GM21390 (cell line): Measurements from ENCODE around the gene MOK.
A peak's percentile ranks its signal among the peaks of the same experiment; 100 is the strongest.
"Not testable (repeated sequence)": the region's sequence is repeated elsewhere in the genome, so short reads cannot be mapped to it uniquely, and the experiment has no call there.

Source experiments
- ATAC-seq: cut with Tn5 transposase; IDR thresholded peaks from one replicate; pipeline ENCODE4 v1.9.1; 2021; ENCODE audit not compliant: unreplicated experiment

MOK gene, protein sequence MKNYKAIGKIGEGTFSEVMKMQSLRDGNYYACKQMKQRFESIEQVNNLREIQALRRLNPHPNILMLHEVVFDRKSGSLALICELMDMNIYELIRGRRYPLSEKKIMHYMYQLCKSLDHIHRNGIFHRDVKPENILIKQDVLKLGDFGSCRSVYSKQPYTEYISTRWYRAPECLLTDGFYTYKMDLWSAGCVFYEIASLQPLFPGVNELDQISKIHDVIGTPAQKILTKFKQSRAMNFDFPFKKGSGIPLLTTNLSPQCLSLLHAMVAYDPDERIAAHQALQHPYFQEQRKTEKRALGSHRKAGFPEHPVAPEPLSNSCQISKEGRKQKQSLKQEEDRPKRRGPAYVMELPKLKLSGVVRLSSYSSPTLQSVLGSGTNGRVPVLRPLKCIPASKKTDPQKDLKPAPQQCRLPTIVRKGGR

GRCh38 chr14:102304611-102305506, at the start of gene MOK:
Gene MOK, minus strand, starts transcription at chr14:102305164. Its CDS starts 196 bp downstream, at chr14:102304968.
- ATAC-seq: peak; percentile 93

- no peak for ATAC-seq
These were observed 48.2 kb upstream of the MOK start for GRCh38 chr14:102353126-102353619.

DNA sequence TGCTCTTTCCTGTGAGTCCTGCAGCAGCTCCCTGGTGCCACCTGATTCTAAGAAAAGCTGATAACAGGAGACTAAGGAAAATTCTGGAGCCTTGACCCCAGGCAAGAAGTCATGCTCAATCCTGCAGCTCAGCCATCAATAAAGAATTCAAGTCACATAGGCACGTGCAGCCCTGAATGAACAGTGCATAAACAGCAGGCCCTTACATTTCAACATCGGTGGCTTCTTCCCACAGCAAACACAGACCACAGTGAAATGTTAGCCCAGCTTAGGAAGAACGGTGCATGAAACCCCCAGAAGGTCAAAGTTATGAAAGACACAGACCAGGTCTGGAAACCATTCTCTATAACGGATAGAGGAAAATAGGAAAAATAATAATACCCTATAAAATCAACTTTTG, 47.2 kb upstream of the MOK start:
- ATAC-seq: no peak

- not testable (repeated sequence) for ATAC-seq
These were observed 46.6 kb upstream of the MOK start for GRCh38 chr14:102351593-102351992.

DNA sequence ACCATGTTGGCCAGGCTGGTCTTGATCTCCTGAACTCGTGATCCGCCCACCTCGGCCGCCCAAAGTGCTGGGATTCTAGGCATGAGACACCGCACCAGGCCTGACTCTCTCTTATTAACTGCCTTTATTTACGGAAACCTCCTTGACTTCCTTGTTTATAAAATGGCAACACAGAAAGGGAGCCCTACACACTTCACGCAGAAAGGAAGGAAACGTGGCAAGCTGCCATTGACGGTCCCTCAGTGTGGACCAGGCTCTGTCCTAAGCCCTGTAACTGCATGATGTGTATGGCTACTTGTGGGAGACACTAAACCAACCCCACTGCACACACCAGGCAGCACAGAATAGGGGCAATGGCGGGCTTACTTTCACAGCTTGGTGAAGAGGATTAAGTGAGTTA, 46.1 kb upstream of the MOK start:
- no peak for ATAC-seq

DNA sequence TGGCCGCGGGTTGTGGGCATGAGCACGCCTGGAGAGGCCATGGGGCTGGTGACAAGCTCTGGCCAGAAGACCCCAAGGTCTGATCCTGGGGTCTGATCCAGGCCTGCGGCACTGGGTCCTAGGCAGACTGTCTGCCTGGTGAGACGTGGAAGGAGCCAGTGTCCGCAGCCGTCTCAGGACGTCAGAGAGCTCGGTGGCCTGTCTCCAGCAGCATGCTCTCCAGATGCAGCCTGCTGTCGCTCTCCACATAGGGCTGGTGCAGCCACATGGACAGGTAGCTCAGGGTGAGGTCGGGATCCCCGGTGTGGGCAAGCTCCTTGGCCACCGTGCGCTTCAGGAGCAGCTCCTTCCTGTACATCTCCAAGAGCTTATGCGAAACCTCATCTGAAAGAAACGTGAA, 43.4 kb upstream of the MOK start:
- ATAC-seq: no peak

- ATAC-seq: no peak
These were observed 41.7 kb upstream of the MOK start for GRCh38 chr14:102346645-102347044.

GRCh38 chr14:102345232-102345631, 40.3 kb upstream of the MOK start:
- no peak for ATAC-seq

DNA sequence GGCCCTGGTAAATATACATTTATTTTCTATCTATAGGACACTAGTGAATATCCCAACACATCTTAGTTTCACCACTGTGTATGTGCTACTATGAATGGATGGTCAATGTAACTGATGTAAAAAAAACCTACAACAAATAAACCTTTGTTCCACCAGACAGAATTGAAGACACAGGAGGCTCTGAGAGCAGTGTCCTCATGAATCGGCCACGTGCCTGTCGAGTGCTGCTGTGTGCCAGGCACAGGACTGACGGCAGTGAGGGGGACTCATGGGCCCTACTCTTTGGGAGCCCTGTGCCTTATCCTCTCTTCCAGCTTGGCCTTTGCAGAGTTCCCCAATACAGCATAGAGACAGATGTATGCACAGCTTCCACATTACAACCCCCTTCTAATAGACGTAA, 39.5 kb upstream of the MOK start:
- no peak for ATAC-seq

DNA sequence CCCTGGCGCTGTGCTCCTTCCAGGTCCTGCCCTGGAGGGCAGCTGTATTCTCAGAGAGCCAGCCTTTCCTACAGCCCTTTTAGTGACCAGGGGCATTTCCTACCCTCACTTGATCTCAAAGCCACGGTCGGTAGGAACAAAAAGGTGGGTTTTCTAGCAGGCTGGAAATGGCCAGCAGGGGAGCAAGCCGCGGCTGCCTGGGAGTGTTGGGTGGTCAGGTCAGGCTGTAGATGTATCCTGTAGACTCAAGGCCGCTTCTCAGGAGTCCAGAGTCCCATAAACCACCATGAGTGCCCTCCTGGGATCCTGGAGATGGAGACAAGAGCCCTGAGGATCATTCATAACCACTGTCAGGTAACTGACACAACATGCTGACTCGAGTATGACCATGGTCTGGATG, 39.1 kb upstream of the MOK start:
- no peak for ATAC-seq

DNA sequence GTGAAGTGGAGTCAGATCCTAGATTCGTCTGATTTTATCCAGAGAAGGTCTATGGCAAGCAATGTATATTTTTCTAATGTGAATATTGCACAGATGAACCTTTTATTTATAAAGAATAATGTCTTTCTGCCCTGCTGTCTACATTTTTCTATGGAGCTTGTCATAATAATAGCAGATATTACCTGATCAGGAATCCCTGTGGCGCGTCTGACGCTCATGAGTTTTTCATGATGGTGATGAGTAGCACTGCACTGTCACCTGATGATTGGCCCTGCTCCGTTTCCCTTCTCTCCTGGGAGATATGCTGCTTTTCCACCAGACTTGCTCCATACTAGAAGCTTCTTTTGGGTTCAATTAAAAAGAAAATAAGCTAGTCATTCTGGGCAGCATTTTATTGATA, 37.3 kb upstream of the MOK start:
- ATAC-seq: no peak

DNA sequence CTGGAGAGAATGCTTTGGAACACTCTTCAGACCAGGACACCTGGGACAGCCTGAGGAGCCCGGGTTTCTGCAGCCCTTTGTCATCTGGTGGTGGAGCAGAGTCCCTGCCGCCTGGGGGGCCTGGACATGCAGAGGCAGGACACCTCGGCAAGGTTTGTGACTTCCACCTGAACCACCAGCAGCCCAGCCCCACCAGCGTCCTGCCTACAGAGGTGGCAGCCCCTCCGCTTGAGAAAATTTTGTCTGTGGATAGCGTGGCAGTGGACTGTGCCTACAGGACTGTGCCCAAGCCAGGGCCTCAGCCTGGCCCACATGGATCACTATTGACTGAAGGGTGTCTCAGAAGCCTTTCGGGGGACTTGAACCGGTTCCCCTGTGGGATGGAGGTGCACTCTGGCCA, 36.6 kb upstream of the MOK start:
- no peak for ATAC-seq

GRCh38 chr14:102338724-102339123, 33.8 kb upstream of the MOK start:
- ATAC-seq: no peak

- ATAC-seq: no peak
These were observed 30.2 kb upstream of the MOK start for GRCh38 chr14:102335163-102335562.

DNA sequence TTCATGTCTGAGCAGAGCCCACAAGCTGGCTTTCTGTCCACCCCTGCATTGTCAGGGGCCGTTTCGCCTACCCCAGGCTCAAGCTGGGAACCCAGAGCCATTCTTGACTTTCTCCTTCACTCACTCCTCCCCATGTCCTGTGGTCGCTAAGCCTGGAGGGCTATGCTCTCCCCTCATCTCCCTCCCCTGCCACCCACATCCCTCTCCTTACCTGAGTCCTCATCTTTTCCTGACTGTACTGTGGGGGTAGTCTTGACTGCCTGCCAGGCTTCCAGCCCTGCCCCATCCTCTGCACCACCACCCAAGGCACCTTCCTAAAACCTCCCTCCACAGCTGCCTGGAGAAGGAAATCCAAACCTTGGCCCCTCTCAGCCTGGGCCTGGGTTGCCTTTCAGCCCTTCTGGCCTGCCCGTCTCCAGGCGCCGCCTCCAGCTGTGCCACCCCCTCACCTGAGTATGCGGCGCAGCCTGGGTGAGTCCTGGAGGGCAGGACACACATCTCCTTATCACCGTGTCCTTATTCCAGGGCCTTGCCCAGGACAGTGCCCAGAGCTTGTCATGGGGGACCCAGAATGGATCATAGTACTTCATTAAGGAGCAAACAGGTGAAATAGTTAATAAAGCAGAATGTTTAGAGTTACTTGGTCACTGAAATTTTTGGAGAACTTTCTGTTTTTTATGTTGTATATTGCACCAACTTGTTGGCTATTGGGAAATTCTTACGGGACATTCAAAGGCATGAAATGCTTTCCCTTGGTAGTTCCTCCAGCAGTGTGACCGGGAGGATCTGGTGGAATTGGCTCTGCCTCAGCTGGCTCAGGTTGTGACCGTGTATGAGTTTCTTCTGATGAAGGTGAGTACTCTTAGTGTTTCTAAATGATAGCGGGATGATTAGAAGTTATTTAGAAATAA, 29.1 kb upstream of the MOK start:
- ATAC-seq: no peak

DNA sequence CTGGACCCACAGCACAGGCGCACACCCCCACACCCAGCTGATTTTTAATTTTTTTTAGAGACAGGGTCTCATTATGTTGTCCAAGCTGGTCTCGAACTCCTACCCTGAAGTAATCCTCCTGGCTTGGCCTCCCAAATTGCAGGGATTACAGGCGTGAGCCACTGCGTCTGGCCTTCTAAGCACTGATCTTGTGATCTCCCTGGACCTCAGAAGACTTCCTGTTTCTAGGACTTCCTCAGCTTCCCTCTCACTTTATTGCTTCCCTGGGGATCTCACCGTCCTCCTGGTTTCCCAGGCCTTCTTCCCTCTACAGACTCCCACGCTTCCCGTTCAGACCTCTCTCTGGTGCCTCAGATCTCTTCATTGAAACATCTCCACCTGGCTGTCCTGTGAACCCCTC, 28.4 kb upstream of the MOK start:
- ATAC-seq: no peak

- no peak for ATAC-seq
These were observed 25.8 kb upstream of the MOK start for GRCh38 chr14:102330806-102331205.

- not testable (repeated sequence) for ATAC-seq
These were observed 24.4 kb upstream of the MOK start for GRCh38 chr14:102329381-102329780.

- no peak for ATAC-seq
These were observed 21.6 kb upstream of the MOK start for GRCh38 chr14:102326583-102326982.

GRCh38 chr14:102325791-102326345, 20.9 kb upstream of the MOK start:
- ATAC-seq: no peak

DNA sequence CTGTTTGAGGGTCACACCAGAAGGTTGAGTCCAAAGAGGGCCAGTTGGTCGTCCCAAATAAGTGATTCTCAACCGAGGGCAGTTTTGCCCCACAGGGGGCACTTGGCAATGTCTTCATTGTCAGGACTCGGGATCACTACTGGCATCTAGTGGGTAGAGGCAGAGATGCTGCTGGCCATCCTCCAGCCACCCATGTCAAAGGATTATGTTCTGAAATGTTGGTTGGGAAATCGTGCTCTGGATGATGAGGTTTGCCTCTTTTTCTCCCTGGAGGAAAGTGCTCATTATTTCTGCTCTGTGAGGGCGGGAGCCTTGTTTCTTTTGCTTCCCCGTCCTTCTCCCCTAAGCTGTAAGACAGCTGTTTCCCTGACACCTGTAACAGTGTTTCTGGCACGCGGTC, 18.1 kb upstream of the MOK start:
- ATAC-seq: no peak
